Peyer's patch (tissue), 4 donors: ENCODE measurements around the gene BPIFB6. TPM values are rescaled to one million over a fixed set of nuclear protein-coding genes. Genes with fewer than 3 reads are reported as not detected.

Experiments used
- DNase-seq, 3 donors: peaks; one replicate each; pipeline ENCODE4 v3.0.0-alpha.2; 2017 to 2019
- H3K27ac ChIP-seq, 4 donors: fragments of 200-600 bp; sonication (generic); one replicate each; pipeline ENCODE4 v1.5.1; 2016 to 2019
- H3K27me3 ChIP-seq, 2 donors: fragments of 200-600 bp; sonication (generic); one replicate each; pipeline ENCODE4 v1.5.1; 2019
- H3K36me3 ChIP-seq, 3 donors: fragments of 200-600 bp; sonication (generic); one replicate each; pipeline ENCODE4 v1.5.1; 2016 to 2019
- H3K4me1 ChIP-seq, 4 donors: fragments of 200-600 bp; sonication (generic); one replicate each; pipeline ENCODE4 v1.5.1; 2016 to 2019
- H3K4me3 ChIP-seq, 4 donors: fragments of 200-600 bp; sonication (generic); 1 replicate in 3 of 4; 2 replicates in 1 of 4; pipeline ENCODE4 v1.5.1; 2016 to 2019; ENCODE audit warnings: mild to moderate bottlenecking in 1 of 4
- H3K9me3 ChIP-seq, 4 donors: fragments of 200-600 bp; sonication (generic); one replicate each; pipeline ENCODE4 v1.5.1; 2016 to 2019; ENCODE audit warnings: mild to moderate bottlenecking in 1 of 4
- CTCF ChIP-seq, 6 experiments: fragments of 450-650 bp in 4 of 6; fragments of 200-600 bp in 2 of 6; sonication (generic) in 1 of 6; IDR thresholded peaks; one replicate each; pipeline ENCODE4 v1.5.1; 2017 to 2019; ENCODE audit warnings: antibody characterized with exemption in 6 of 6, mild to moderate bottlenecking in 3 of 6, moderate library complexity in 1 of 6
- POLR2A ChIP-seq, 2 donors: fragments of 450-650 bp; IDR thresholded peaks; one replicate each; pipeline ENCODE4 v1.5.1; 2017; ENCODE audit warnings: antibody characterized with exemption in 2 of 2, mild to moderate bottlenecking in 2 of 2, moderate library complexity in 2 of 2
- total RNA-seq, 4 donors: library from RNA; depleted of rRNA; stranded (reverse); fragments of >200 nt; gene quantifications; one replicate each; pipeline ENCODE4 v1.1.0, GENCODE V29; 2016

The BPIFB6 gene
- total RNA-seq, 4 donors from 2014 or later: not detected

- DNase-seq: peak in 1 of 3 donors; percentile 35
Observed at GRCh38 chr20:33018169-33018931, 13.1 kb upstream of the BPIFB6 start.

GRCh38 chr20:33019465-33020277 lies 11.8 kb upstream of the BPIFB6 start:
- DNase-seq: no peak
- no peak overlapping the region for H3K4me3 ChIP-seq
- no peaks in the 10 kb centered on the region for H3K36me3 ChIP-seq
- H3K27ac ChIP-seq: no peak overlapping the region
- TF ChIP-seq CTCF (IDR thresholded peaks at IDR 0.05) (no peak), POLR2A (IDR thresholded peaks at IDR 0.05) (no peak)
- H3K9me3 ChIP-seq: no peaks in the 10 kb centered on the region
- H3K4me1 ChIP-seq: no peaks in the 10 kb centered on the region
- no peaks in the 10 kb centered on the region for H3K27me3 ChIP-seq

More at GRCh38 chr20:33018169-33018931, 13.1 kb upstream of the BPIFB6 start:
- Histone ChIP-seq H3K4me1 (no peaks in the 10 kb centered on the region), H3K36me3 (no peaks in the 10 kb centered on the region), H3K27ac (peak overlapping the region in 1 of 4 donors; percentile 2), H3K9me3 (no peaks in the 10 kb centered on the region), H3K4me3 (no peak overlapping the region), H3K27me3 (no peaks in the 10 kb centered on the region)
- TF ChIP-seq CTCF (IDR thresholded peaks at IDR 0.05) (no peak), POLR2A (IDR thresholded peaks at IDR 0.05) (no peak)

GRCh38 chr20:33020278-33021161 lies 10.9 kb upstream of the BPIFB6 start:
- Histone ChIP-seq H3K4me3 (no peak overlapping the region), H3K36me3 (no peaks in the 10 kb centered on the region)

GRCh38 chr20:33021879-33022278 lies 9.6 kb upstream of the BPIFB6 start:
- no peak overlapping the region for H3K27ac ChIP-seq
- TF ChIP-seq CTCF (IDR thresholded peaks at IDR 0.05) (no peak), POLR2A (IDR thresholded peaks at IDR 0.05) (no peak)
- no peaks in the 10 kb centered on the region for H3K27me3 ChIP-seq
- no peaks in the 10 kb centered on the region for H3K4me1 ChIP-seq
- no peak overlapping the region for H3K4me3 ChIP-seq
- no peaks in the 10 kb centered on the region for H3K36me3 ChIP-seq
- no peaks in the 10 kb centered on the region for H3K9me3 ChIP-seq
- DNase-seq: no peak

More at GRCh38 chr20:33020278-33021161, 10.9 kb upstream of the BPIFB6 start:
- Histone ChIP-seq H3K27ac (no peak overlapping the region), H3K9me3 (no peaks in the 10 kb centered on the region), H3K4me1 (no peaks in the 10 kb centered on the region), H3K27me3 (no peaks in the 10 kb centered on the region)
- TF ChIP-seq POLR2A (IDR thresholded peaks at IDR 0.05) (no peak), CTCF (IDR thresholded peaks at IDR 0.05) (no peak)
- no peak for DNase-seq

GRCh38 chr20:33022289-33022688 lies 9.2 kb upstream of the BPIFB6 start:
- no peak for DNase-seq
- no peak for TF ChIP-seq POLR2A (IDR thresholded peaks at IDR 0.05)
- no peak for TF ChIP-seq CTCF (IDR thresholded peaks at IDR 0.05)
- Histone ChIP-seq H3K36me3 (no peaks in the 10 kb centered on the region), H3K4me1 (no peaks in the 10 kb centered on the region), H3K27me3 (no peaks in the 10 kb centered on the region), H3K4me3 (no peak overlapping the region), H3K9me3 (no peaks in the 10 kb centered on the region), H3K27ac (no peak overlapping the region)
